GM10248 (cell line): ENCODE data around the gene SLC12A4.

Experiments used
- CTCF ChIA-PET: fragments of 300-600 bp; sonication (Branson Sonifier 250); formaldehyde crosslinking; extraction: SDS; loops from one replicate; lab custom pipeline; 2021; ENCODE audit warnings: antibody characterized with exemption; lab: Yijun Ruan, JAX
- POLR2A ChIA-PET: fragments of 350-650 bp; sonication (Branson Sonifier 250); formaldehyde crosslinking; extraction: SDS; loops from one replicate; lab custom pipeline; 2020; ENCODE audit warnings: antibody characterized with exemption; lab: Yijun Ruan, JAX
- DNase-seq: peaks from one replicate; pipeline ENCODE4 v3.0.0; 2012; ENCODE audit errors: extremely low spot score
- CTCF ChIP-seq: IDR thresholded peaks from 2 replicates; pipeline ENCODE4 v1.5.1; 2012; ENCODE audit warnings: mild to moderate bottlenecking, low read depth; ENCODE audit errors: extremely low read depth, missing control alignments, control extremely low read depth

The SLC12A4 gene

DNA sequence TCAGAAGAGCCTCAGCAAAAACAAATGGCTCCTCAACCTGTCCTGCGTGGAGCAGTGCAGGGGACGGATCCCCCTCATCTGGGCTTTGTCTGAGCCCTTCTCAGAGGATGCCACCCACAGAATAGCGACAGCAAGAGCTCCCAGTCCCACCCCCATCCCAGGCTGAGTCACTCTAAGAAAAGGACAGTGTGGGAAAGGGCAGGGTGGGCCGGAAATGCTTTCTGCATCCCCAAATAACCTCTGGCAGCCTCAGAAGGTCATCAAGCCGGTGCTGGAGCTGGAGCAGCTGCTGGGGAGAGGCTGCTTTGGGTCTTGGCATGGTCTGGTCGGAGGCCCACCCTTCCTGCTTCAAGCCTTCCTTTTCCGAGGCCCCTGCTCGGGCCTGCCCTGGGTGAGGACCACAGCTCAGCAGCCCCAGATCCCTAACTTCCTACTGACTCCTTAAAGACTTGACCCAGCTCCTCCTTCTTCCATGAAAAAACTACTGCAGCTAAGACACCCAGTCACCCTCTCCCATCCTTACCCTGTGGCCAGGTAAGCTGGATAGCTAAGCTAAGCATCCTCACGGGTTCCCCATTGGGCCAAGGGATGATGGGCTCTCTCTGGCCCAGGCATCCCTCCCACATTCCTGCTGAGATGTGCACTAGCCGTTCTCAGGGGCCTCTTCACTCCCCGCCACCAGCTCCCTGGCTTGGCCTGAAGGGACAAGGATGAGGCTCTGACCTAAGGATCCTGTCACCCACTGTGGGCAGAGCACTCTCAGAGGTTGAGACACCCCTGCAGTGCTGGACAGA is 8.7 kb downstream of the SLC12A4 start:
- no peak for DNase-seq
- no peak for TF ChIP-seq CTCF
- CTCF ChIA-PET, result interaction anchor here (1.3 to 2.1 kb wide), 6 partner anchors 10 to 106 kb away, joined by 4 to 9 read pairs (median 5); no protein-coding TSS in a partner anchor
- POLR2A ChIA-PET, result interaction anchor here (0.5 to 0.7 kb wide), 3 partner anchors 9 to 332 kb away, joined by 3 to 4 read pairs (median 4); no protein-coding TSS in a partner anchor

DNA sequence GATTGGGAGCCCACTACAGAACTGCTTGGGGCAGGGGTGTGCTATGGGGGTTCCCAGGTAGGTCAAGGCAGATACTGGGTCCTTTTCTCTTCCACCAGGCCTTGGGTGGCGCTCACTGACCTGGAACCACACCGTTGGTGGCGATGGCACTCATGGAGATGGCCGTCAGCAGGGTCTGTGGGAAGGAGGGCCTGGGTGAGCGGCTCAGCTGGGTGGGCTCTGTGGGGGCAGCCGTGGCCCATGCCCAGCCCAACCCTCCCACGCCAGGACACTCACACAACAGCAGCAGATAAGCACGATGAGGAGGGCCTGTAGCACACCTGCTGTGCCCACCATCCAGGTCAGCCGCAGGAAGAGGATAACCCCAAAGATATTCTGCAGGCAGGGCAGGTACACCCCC is 10.8 kb downstream of the SLC12A4 start:
- CTCF ChIA-PET, result interaction anchor here (2.4 kb wide), 1 partner anchor 15 kb away, joined by 5 read pairs; no protein-coding TSS in a partner anchor
- TF ChIP-seq CTCF, result no peak
- POLR2A ChIA-PET, result no interaction called here

GRCh38 chr16:67954421-67955196 is 13.8 kb downstream of the SLC12A4 start:
- no peak for DNase-seq
- no peak for TF ChIP-seq CTCF
- ChIA-PET CTCF (interaction anchor here (0.9 to 2.3 kb wide), 3 partner anchors 14 to 276 kb away, joined by 3 to 6 read pairs (median 3); partner anchors contain the start of gene PSMB10), POLR2A (no interaction called here)

More for the DNA sequence above, 10.8 kb downstream of the SLC12A4 start:
- DNase-seq, result no peak

DNA sequence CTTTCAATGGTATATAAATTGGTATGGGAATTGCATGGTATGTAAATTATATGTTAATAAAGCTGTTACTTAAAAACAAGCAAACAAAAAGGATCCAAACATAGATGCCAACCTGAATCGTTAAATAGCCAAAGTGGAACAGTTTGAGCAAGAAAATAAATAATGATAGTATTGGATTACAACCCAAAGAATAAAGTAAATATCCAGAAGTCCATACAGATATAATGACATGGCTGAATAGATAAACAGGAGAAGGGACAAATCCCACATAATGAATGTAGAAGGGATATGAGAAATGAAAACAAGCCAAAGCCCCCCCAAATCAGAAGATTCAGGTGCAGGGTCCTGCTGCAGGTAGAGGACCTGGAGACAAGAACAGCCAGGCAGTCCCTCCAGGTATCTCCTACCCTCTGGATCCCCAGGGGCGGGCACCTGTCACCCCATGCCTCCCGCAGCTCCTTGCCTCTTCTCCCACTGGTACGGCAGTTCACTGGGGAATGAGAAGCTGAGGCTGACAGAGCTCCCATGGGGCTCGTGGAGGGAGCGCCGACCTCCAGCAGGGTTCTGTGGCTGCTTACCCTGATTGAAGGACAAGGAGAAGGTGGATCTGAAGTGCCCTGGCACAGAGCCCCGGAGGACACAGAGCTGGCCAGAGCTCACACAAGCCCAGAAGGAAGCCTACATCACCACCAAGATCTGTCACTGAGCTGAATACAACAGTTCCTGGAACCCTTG is 14.6 kb downstream of the SLC12A4 start:
- DNase-seq, result no peak
- ChIA-PET CTCF (interaction anchor here (1.1 to 2.3 kb wide), 8 partner anchors 11 to 276 kb away, joined by 3 to 7 read pairs (median 4); partner anchors contain the start of gene PSMB10), POLR2A (no interaction called here)
- TF ChIP-seq CTCF, result no peak

- TF ChIP-seq CTCF, result no peak
- ChIA-PET POLR2A (interaction anchor here (1.6 kb wide), 1 partner anchor 8 kb away, joined by 4 read pairs; no protein-coding TSS in a partner anchor), CTCF (interaction anchor here (1.1 to 1.2 kb wide), 2 partner anchors 68 to 279 kb away, joined by 3 read pairs; no protein-coding TSS in a partner anchor)
- no peak for DNase-seq
Observed at GRCh38 chr16:67951485-67951884, 17.0 kb downstream of the SLC12A4 start.

DNA sequence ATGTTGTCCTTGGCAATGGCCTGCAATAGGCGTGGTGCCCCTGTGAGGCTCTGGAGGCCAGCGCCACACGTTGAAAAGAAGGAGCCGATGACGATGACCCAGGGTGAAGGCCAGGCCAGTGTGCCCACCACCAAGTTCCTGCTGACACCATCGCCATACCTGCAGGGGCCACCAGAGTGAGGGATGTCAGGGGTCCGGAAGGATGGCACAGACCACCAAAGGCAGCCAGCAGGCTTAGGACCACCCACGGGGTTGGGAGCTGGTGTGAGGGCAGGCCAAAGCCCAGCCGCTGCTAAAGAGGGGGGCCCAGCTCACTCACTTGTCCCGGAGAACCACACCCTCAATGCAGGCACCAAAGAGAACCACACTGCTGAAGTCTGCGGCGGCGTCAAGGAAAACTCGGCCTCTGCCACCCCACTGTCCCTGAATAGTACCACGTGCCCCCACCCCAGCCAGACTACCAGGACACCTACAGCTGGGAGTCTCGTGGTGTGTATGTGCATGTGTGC is 18.0 kb downstream of the SLC12A4 start:
- TF ChIP-seq CTCF, result no peak

More for the DNA sequence above, 18.0 kb downstream of the SLC12A4 start:
- ChIA-PET CTCF (interaction anchor here (1.0 to 1.5 kb wide), 4 partner anchors 9 to 135 kb away, joined by 3 to 5 read pairs (median 4); no protein-coding TSS in a partner anchor), POLR2A (interaction anchor here (0.5 to 1.6 kb wide), 2 partner anchors 9 to 367 kb away, joined by 4 to 6 read pairs; no protein-coding TSS in a partner anchor)
- no peak for DNase-seq
